HG02943 (cell line): ENCODE results near the gene FGD3.
"Not testable (repeated sequence)": the region's sequence is repeated elsewhere in the genome, so short reads cannot be mapped to it uniquely, and the experiment has no call there.

Experiments
- ATAC-seq: cut with Tn5 transposase; IDR thresholded peaks from one replicate; pipeline ENCODE4 v1.9.1; 2021; ENCODE audit warnings: mild to moderate bottlenecking, low read depth, moderate library complexity; ENCODE audit not compliant: unreplicated experiment

The FGD3 gene

DNA sequence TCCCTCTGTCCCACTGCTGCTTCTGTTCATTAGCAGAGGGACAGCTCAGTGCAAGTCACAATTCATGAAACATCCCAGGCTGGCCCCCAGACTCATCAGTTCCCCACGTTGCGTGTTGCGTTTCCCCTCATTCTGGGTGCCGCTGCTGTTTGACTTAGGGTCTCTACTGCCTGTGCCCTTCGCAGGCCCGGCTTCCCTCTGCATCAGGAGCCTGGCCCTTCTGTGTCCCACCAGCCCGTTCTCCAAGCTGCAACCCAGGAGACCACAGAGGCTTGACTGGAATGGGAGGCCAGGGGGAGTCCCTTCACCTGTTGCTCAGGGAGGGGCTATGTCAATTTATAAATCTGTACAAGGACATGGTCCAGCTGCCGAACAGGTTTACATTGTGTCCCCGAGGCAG lies 57.2 kb downstream of the FGD3 start:
- no peak for ATAC-seq

DNA sequence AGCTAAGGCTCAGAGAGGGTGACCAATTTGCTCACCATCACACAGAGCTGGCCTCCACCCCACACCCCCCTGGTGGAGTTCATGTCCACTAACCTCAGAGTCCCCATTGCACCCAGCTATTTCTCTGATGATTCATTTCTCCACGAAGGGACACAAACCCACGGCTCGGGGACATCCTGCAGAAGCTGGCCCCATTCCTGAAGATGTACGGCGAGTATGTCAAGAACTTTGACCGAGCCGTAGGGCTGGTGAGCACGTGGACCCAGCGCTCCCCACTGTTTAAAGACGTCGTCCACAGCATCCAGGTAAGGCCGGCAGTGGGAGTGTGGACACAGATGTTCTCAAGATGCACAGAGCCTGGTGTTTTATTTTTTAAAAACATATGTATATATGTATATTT lies 58.6 kb downstream of the FGD3 start:
- no peak for ATAC-seq

DNA sequence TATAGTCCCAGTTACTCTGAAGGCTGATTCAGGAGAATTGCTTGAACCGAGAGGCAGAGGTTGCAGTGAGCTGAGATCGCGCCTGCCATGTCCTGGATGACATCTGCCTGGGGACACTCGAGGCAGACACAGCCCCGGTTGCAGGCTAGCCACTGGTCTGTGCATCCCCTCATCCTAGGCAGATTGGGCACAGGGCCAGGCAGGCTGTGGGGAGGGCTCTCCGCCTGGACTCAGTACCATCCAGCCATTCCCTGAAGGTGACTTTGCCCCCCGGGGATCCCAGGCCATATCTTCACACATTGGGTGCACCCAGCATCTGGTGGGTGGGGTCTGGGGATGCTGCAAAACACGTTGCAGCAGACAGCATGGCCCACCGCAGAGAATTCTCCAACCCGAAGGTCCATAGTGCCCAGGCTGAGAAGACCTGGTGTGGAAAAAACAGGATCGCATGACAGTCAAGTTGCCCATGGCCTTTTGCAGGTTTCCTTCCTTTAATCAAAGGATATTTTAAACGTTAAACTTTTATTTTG lies 60.3 kb downstream of the FGD3 start:
- no peak for ATAC-seq

DNA sequence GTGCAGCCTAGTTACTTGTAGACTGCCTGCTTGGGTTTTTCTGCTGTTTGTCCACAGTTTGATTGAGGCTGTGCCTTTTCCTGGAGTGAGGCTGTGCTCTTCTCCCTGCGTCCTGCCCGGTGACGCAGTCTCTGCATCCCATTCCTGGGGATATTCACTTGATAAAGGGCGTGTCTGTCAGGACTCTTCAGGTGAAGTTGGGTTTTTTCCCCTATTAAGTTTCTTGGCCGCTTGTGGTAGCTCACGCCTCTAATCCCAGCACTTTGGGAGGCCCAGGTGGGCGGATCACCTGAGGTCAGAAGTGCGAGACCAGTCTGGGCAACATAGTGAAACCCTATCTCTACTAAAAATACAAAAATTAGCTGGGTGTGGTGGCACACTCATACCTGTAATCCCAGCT lies 61.1 kb downstream of the FGD3 start:
- ATAC-seq: no peak

DNA sequence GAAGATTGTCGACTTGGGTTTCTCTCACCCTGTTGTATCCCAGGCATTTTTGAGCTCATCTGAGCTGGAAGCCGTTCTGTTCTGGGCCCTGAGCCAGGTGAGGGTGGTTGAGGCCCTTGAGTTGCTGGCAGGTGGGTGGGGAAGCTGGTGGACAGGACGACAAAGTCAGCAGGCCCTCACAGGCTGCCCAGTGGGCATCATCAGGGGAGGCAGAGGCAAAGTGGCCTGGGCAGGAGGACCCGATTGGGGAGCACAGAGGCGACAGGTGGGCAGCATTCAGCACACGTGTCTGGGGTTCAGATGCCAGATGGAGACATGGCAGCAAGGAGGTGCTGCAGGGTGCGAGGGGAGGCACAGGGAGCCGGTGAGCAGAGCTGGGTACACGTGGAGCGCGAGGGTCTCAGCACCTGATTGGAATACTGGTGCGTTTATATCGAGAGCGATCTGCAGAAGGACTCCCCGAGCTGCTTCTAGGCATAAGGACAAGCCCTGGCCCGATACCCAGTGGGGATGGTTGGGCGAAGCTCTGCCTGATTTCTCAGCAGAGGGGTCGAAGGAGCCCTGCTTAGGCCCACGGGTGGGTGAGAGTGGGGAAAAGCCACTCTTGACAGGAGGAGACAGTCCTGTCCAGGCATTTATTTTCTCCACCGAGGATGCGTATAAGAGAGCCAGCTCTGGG lies 62.2 kb downstream of the FGD3 start:
- ATAC-seq: no peak

DNA sequence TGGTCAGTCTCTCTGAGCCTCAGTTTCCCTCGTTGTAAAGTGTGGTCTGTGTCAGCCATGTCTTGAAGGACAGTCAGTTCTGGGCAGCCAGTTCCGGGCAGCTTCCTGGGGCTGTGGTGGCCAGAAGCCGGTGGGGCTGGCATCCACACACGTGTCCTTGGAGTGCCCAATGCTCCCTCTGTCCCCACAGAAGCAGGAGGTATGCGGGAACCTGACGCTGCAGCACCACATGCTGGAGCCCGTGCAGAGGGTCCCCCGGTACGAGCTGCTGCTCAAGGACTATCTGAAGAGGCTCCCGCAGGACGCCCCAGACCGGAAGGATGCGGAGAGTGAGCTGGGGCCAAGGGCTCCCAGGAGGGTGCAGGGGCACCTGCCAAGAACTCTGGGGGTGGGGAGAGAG lies 62.7 kb downstream of the FGD3 start:
- no peak for ATAC-seq

DNA sequence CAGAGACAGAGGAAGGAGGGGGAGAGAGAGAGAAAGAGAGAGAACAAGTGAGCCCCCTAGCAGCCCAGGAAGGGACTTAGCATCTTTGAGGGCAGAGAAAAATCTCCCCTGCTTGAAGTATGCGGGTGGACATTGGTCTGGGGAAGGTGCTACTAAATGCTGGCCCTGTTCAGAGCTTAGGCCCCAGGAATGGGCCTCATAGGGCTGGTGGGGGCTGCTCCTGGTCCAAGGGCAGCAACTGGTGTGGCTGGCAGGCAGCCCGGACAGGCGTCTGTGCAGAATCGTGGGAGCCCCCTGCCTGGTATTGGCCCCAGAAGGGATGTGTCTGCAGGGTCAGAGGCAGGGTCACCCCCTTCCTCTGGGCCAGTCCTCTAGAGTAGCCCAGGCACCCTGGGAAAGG lies 63.4 kb downstream of the FGD3 start:
- ATAC-seq: no peak

DNA sequence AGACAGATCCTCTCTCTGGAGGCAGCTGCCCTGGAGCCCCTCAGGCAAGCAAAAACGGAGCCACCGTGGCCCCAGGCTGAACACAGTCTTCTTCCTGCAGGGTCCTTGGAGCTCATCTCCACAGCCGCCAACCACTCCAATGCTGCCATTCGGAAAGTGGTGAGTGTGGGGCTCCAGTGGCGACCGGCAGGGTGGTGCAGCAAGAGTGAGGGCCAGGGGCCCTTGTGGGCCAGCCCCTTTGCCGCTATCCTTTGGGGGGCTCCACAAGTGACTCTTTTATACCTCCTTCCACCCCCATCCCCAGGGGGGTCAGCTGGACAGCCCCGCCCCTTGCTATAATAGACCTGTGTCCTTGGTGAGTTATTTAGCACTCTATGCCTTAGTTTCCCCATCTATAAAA lies 63.8 kb downstream of the FGD3 start:
- no peak for ATAC-seq

DNA sequence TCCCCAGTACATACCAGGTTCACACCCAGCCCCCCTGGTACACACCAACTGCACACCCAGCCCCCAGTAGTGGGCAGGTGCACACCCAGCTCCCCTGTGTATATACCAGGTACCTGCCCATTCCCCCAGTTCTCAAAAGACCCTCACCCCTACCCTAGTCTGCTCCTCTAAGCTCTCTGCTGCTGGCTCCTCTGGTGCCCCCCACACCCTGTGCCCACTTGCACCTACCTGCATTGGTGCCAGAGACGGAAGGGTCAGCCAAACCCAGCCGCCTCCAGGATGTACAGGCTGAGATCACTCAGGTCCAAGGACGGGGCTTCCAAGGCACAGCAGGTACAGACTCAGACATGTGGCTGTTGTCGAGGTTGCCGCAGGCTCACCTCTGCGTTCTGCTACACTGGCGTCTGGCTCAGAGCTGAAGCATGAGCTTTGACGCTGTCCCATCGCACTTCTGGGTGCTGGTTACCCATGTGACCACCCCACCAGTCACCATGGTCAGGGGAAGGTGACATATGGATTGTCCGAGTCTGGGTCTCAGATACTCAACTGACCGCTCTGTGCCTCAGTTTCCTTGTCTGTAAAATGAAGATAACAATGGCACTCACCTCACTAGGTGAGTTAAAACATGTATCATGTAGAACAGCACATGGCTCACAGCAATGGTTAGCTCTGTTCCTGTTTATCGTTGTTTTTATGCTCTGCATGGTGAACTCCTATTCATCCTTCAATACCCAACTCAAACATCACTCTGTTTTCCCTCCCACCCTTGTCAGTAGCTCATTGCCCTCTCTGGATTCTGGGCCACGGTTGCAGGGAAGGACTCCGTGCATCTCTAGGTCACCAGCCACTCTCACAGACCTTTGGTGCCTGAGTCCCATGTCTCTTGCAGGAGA lies 65.9 kb downstream of the FGD3 start:
- ATAC-seq: no peak

DNA sequence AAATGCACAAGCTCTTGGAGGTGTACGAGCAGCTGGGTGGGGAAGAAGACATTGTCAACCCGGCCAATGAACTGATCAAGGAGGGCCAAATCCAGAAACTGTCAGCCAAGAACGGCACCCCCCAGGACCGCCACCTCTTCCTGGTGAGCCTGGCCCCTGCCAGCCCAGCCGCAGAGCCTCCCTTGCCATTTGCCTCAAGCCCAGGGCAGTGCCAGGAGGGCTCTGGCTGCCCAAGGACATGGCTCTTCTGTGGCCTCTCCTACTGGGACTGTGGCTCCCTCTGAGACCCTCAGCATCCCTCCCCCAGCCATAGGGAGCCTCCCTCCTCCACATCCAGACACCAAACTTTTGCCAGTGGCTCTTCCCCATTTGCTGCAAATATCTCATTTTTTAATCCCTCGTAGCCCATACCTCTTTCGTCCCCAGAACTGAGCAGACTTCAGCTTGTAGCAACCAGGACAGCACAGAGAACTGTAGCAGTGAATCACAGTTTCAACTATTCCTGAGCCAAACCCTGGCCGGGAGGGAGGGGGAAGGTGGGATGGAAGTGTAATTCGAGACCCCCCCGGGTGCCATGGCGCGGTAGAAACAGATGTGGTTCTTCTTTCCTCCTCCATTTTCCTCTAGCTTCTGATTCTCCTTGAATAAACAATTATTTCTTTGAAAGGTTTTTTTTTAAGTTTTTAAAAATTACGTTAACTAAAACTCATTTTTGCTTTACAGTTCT lies 66.7 kb downstream of the FGD3 start:
- no peak for ATAC-seq

DNA sequence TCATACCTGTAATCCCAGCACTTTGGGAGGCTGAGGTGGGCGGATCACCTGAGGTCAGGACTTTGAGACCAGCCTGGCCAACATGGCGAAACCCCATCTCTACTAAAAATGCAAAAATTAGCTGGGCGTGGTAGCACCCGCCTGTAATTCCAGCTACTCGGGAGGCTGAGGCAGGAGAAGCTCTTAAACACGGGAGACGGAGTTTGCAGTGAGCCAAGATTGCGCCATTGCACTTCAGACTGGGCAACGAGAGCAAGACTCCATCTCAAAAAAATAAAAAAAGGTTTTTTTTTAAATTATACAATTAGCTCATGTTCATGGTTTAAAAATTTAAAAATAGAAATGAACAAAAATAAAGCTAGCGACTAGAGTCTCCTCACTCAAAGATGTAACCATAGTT lies 67.9 kb downstream of the FGD3 start:
- not testable (repeated sequence) for ATAC-seq

DNA sequence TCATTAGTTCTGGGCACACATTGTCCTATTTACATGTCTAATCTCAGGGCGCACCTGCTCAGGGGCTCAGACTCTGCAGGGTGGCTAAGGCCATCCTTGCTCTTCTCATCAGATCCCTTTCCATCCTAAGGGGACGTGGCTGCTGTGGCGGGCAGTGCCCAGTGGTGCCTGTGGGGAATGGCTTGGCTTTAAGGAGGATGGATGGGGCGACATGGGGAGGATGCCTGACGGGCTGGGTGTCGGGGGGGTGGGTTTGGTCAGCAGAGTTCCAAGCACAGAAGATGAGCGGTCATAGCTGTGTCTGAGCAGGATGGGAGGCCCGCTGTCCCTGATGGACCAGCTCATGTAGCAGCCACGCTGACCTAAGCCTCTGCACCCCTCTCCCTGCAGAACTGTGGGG lies 70.3 kb downstream of the FGD3 start:
- no peak for ATAC-seq

DNA sequence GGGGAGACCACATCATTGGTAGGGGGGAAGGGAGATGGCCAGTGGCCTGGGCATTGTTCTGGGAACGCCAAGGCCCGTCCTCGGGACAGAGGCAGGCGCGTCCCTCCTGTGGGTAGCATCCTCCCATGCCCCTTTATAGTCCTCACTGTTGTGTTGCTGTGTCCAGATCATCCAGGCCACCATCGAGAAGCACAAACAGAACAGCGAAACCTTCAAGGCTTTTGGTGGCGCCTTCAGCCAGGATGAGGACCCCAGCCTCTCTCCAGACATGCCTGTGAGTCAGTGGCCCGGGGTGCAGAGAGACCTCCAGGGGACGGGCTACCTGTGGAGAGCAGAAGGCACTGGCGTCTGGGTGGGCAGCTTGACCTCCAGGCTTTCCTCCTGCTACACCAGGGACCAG lies 72.8 kb downstream of the FGD3 start:
- no peak for ATAC-seq

DNA sequence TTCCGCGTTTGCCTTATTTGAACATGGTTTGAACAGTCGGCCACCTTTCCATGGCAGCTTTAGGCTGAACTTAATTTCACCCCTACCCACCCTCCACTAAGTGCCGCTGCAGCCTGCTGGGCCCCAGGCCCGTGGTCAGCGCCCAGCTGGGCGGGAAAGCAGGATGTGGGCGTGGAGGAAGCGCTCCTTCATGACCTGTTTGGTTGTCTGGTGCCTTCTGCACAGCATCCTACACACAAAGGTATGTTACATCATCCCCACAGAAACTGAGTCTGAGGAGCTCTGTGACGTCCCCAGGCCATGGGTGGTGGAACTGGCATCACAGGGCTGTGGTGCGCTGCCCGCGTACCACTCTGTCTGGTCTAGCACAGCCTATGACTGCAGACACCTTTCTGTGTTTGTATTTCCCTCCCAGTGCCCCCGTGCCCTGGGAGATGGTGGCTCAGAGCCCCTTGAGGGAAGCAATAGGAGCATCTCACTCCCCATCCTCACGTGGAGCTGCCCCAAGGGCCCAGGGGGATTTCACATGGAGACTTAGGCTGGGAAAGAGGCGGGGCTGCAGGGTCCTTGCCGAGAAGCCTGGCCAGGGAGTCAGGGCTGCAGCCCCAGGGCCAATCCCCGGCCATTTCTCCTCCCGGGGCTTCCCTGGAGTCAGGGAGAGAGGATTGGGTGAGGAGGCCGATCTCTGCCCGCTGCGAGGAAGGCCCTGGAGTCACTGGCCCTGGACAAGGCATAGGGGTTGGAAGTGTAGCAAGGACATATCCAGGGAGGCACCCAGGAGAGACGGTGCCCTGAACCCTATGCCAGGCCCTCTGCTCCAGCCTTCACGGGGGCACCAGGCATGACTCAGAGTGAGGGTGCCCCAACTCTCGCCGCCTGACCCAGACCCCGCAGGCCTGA lies 73.7 kb downstream of the FGD3 start:
- ATAC-seq: no peak

DNA sequence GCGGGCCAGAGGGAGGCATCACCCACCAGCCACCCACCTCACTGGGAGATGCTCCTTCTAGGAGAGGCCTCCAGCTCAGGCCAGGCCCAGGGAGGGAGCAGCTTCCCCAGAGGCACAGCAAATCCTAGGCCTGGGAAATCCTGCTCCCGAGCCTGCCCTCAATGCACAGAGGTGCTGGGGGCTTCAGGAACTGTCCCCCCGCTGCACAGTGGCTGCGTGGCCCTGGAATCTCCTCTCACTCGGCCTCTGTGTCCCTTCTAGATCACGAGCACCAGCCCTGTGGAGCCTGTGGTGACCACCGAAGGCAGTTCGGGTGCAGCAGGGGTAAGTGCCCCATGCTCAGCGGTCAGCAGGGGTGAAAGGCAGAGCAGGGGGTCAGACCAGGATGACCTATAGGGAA lies 74.7 kb downstream of the FGD3 start:
- no peak for ATAC-seq

DNA sequence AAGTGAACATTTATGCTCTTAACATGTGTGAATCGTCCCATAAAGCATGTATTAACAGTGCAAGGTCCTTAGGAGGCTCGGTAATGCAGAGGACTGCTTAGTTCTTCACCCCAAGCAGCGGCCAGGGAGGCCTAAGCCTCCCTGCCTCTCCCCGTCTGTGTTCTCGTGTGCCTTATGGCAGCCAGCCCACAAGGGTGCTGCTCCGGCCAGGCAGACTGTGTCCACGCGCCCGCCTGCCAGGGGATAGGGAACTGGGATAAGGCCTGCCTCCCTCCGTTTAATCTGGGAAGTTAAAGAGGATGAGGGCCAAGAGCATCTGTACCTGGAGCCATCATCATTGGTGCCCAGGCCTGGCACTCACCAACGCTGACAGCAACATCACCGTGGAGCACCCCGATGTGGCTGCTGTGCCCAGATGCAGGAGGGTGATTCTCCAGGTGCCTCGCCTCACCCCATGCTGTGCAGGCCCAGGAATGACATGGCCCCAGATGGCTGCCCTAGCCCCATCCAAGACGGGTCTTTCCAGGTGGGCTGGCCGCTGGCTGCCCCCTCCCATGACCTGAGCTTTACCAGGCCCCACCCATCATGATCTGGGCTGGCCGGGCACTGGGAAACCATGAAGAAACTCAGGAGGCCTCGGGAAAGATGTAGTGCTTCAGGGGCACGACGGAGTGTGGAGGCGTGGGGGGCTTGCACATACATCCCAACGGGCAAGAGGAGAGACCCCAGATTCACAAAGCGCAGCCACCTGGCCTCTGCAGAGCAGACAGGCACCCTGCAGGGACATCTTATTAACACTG lies 75.6 kb downstream of the FGD3 start:
- no peak for ATAC-seq

DNA sequence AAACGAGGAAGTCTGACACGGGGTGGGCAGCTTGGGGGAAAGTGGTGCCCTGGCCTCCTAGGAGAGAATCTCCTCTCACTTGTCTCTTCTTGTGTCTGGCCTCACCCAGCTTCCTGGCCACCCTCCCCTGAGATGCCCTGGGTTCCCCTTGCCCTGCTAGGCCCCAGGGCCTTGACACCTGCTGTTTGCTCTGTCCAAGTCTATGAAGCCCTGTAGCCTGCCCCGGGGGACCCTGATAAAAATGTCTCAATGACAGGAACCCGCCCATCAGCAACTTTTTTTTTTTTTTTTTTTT lies 76.1 kb downstream of the FGD3 start:
- ATAC-seq: no peak

DNA sequence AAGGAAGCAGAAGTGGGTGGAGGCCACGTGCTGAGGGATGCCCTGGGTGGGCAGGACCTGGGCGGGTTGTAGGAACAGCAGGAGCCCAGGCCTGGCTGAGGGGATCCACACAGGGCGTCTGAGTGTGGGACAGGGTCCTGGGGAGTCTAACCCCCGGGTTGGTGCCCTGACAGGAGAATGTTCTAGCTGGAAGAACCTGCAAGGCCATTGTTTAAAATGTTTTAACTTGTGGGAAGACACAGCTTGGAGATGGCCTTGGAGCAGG lies 77.3 kb downstream of the FGD3 start:
- no peak for ATAC-seq

DNA sequence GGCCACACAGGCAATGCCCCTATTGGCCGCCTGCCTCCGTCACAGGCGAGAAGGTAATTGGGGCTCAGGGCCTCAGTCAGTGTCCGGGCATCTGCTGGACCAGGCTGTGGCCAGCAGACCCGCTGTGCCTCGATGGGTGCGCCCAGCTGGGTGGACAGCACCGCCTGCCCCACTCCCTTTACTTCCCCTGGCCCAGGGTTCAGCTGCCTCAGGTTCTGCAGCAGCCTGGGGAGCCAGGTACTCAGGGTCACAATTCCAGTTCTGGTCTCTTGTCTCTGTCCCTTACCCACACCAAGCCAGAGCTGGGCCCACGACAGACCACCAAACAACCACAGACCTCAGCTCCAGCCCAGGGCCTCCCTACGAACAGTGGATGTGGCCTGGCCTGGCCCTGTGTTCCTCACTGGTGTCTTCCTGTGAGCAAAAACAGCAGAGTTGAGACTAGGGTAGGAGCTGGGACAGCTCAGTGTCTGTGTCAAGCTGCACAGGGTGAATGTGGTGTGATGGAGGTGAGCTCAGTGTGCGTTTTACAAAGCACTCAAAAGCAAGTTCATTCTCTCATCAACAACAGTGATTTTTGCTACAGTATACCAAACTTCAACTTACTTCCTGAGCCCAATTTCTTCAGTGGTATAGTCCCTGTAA lies 77.8 kb downstream of the FGD3 start:
- no peak for ATAC-seq
